Ovary (tissue), 3 donors: ENCODE measurements around the gene HOXD9.

ENCODE experiments used
- CTCF ChIP-seq, 3 donors: fragments of 450-650 bp in 2 of 3; fragments of 200-600 bp in 1 of 3; IDR thresholded peaks; one replicate each; pipeline versions ENCODE4 v1.5.1 to v1.8.0; 2016 to 2022; ENCODE audit warnings: antibody characterized with exemption in 3 of 3, mild to moderate bottlenecking in 1 of 3
- EP300 ChIP-seq: sonication (generic); formaldehyde crosslinking; IDR thresholded peaks from one replicate; pipeline ENCODE4 v1.6.1; 2017; ENCODE audit warnings: antibody characterized with exemption
- POLR2A ChIP-seq: fragments of 450-650 bp; IDR thresholded peaks from one replicate; pipeline ENCODE4 v1.6.1; 2017; ENCODE audit warnings: antibody characterized with exemption, mild to moderate bottlenecking, moderate library complexity
- donor health status: DM: no; HTN: no; CAD: no.

- TF ChIP-seq CTCF (IDR thresholded peaks at IDR 0.05) (no peak), POLR2A (no peak), EP300 (no peak)
Measured at GRCh38 chr2:176158855-176159662, 36.5 kb downstream of the HOXD9 start.
